ENCODE data around the gene FRAS1.
"Not testable (repeated sequence)": the region's sequence is repeated elsewhere in the genome, so short reads cannot be mapped to it uniquely, and the experiment has no call there.

Gene FRAS1

GRCh38 chr4:78152795-78153194, 95.7 kb downstream of the FRAS1 start:
- H3K27ac Mint-ChIP-seq, result no peak overlapping the region
- no peak for DNase-seq (ENCODE audit: low spot score)
- H3K36me3 Mint-ChIP-seq (ENCODE audit: low read depth), result no peaks in the 10 kb centered on the region
- H3K4me1 Mint-ChIP-seq (ENCODE audit: low read depth), result no peaks in the 10 kb centered on the region
- no peak overlapping the region for H3K4me3 Mint-ChIP-seq
- H3K27me3 Mint-ChIP-seq (ENCODE audit: low read depth), result no peaks in the 10 kb centered on the region
- H3K9me3 Mint-ChIP-seq, result no peaks in the 10 kb centered on the region

GRCh38 chr4:78154972-78155590, 98.0 kb downstream of the FRAS1 start:
- no peak for DNase-seq (ENCODE audit: low spot score)
- H3K9me3 Mint-ChIP-seq, result no peaks in the 10 kb centered on the region
- no peaks in the 10 kb centered on the region for H3K36me3 Mint-ChIP-seq (ENCODE audit: low read depth)

GRCh38 chr4:78155616-78156105, 98.5 kb downstream of the FRAS1 start:
- H3K4me3 Mint-ChIP-seq, result no peak overlapping the region
- no peaks in the 10 kb centered on the region for H3K4me1 Mint-ChIP-seq (ENCODE audit: low read depth)
- no peak for DNase-seq (ENCODE audit: low spot score)
- no peaks in the 10 kb centered on the region for H3K36me3 Mint-ChIP-seq (ENCODE audit: low read depth)
- no peak overlapping the region for H3K27ac Mint-ChIP-seq
- H3K27me3 Mint-ChIP-seq (ENCODE audit: low read depth), result no peaks in the 10 kb centered on the region
- H3K9me3 Mint-ChIP-seq, result no peaks in the 10 kb centered on the region

More at GRCh38 chr4:78154972-78155590, 98.0 kb downstream of the FRAS1 start:
- Mint-ChIP-seq H3K4me3 (no peak overlapping the region), H3K27ac (no peak overlapping the region), H3K4me1 (ENCODE audit: low read depth) (no peaks in the 10 kb centered on the region), H3K27me3 (ENCODE audit: low read depth) (no peaks in the 10 kb centered on the region)

- no peak overlapping the region for H3K4me3 Mint-ChIP-seq
- no peaks in the 10 kb centered on the region for H3K9me3 Mint-ChIP-seq
- no peak for DNase-seq (ENCODE audit: low spot score)
- no peaks in the 10 kb centered on the region for H3K4me1 Mint-ChIP-seq (ENCODE audit: low read depth)
- no peak overlapping the region for H3K27ac Mint-ChIP-seq
- H3K36me3 Mint-ChIP-seq (ENCODE audit: low read depth), result no peaks in the 10 kb centered on the region
- no peaks in the 10 kb centered on the region for H3K27me3 Mint-ChIP-seq (ENCODE audit: low read depth)
Measured at GRCh38 chr4:78156520-78156919, 99.4 kb downstream of the FRAS1 start.

GRCh38 chr4:78162342-78162741, 105.2 kb downstream of the FRAS1 start:
- H3K36me3 Mint-ChIP-seq (ENCODE audit: low read depth), result no peaks in the 10 kb centered on the region
- no peak overlapping the region for H3K4me3 Mint-ChIP-seq
- H3K27ac Mint-ChIP-seq, result no peak overlapping the region
- peaks cover 3% of the 10 kb centered on the region for H3K27me3 Mint-ChIP-seq (ENCODE audit: low read depth)
- DNase-seq (ENCODE audit: low spot score), result no peak
- no peaks in the 10 kb centered on the region for H3K9me3 Mint-ChIP-seq
- H3K4me1 Mint-ChIP-seq (ENCODE audit: low read depth), result no peaks in the 10 kb centered on the region

- no peaks in the 10 kb centered on the region for H3K9me3 Mint-ChIP-seq
- H3K27ac Mint-ChIP-seq, result no peak overlapping the region
- no peak overlapping the region for H3K4me3 Mint-ChIP-seq
- H3K27me3 Mint-ChIP-seq (ENCODE audit: low read depth), result peaks cover 3% of the 10 kb centered on the region
- no peaks in the 10 kb centered on the region for H3K36me3 Mint-ChIP-seq (ENCODE audit: low read depth)
- no peaks in the 10 kb centered on the region for H3K4me1 Mint-ChIP-seq (ENCODE audit: low read depth)
- DNase-seq (ENCODE audit: low spot score), result no peak
Measured at GRCh38 chr4:78162821-78163220, 105.7 kb downstream of the FRAS1 start.

DNA sequence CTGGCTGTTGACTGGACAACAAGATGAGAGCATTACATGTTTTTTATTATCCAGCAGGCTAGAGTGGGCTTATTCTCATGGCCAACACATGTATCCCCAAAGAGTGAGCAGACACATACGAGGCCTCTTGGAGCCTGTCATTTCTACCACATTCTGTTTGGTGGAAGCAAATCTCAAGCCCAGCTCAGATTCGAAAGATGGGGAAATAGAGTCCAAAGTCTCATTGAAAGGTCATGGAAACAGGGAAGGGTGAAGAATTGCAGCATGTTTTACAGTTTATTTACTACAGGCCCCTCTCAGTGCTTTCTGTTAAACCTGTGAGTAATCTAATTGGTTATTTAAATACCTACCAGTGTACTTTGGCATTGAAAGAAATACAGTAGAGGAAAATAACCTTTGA, 108.6 kb downstream of the FRAS1 start:
- Mint-ChIP-seq H3K4me1 (ENCODE audit: low read depth) (no peaks in the 10 kb centered on the region), H3K27ac (no peak overlapping the region), H3K36me3 (ENCODE audit: low read depth) (no peaks in the 10 kb centered on the region), H3K9me3 (no peaks in the 10 kb centered on the region), H3K4me3 (no peak overlapping the region), H3K27me3 (ENCODE audit: low read depth) (peaks cover 3% of the 10 kb centered on the region)
- no peak for DNase-seq (ENCODE audit: low spot score)

GRCh38 chr4:78166622-78167021, 109.5 kb downstream of the FRAS1 start:
- DNase-seq (ENCODE audit: low spot score), result no peak
- no peak overlapping the region for H3K27ac Mint-ChIP-seq

DNA sequence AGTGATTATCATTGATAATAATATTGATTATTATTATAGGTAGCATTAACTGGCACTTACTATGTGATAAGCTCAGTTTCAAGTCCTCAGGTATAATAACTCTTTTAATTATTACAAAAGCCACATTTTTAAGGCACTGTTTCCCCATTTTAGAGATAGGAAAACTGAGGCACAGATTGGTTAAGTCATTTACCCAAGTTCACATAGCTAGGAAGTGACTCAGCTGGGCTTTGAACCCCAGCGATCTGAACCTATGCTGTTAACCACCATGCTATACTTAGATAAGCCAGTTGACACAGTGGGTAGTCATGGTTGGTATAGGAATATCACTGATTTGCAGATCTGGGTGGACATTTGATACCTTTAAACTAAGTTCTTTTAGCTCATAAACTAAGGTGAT, 110.4 kb downstream of the FRAS1 start:
- Mint-ChIP-seq H3K4me3 (no peak overlapping the region), H3K36me3 (ENCODE audit: low read depth) (no peaks in the 10 kb centered on the region), H3K27me3 (ENCODE audit: low read depth) (peaks cover 3% of the 10 kb centered on the region), H3K27ac (no peak overlapping the region), H3K4me1 (ENCODE audit: low read depth) (no peaks in the 10 kb centered on the region), H3K9me3 (no peaks in the 10 kb centered on the region)
- no peak for DNase-seq (ENCODE audit: low spot score)

More at GRCh38 chr4:78166622-78167021, 109.5 kb downstream of the FRAS1 start:
- Mint-ChIP-seq H3K4me3 (no peak overlapping the region), H3K9me3 (no peaks in the 10 kb centered on the region), H3K4me1 (ENCODE audit: low read depth) (no peaks in the 10 kb centered on the region), H3K36me3 (ENCODE audit: low read depth) (no peaks in the 10 kb centered on the region), H3K27me3 (ENCODE audit: low read depth) (peaks cover 3% of the 10 kb centered on the region)

DNA sequence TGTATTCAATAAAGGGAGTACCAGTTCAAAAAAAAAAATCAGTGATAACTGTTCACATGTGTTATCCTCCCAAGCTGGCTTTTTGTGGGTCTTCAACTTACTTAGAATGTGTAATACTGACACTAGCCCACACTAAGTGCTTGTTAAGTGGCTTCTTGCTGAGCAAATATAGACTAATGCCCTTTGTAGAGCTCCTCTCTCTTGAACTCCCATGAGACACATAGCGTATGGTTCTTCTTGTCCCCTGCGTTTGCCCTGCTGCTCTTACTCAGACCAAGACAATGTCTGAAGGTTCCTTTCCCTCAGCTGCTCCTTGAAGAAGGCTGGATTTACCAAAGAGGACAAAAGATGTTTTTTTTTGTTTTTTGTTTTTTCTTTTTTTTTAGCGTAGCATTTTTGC, 110.9 kb downstream of the FRAS1 start:
- no peak overlapping the region for H3K27ac Mint-ChIP-seq
- no peak overlapping the region for H3K4me3 Mint-ChIP-seq
- peaks cover 3% of the 10 kb centered on the region for H3K27me3 Mint-ChIP-seq (ENCODE audit: low read depth)
- no peaks in the 10 kb centered on the region for H3K9me3 Mint-ChIP-seq
- no peaks in the 10 kb centered on the region for H3K4me1 Mint-ChIP-seq (ENCODE audit: low read depth)
- no peak for DNase-seq (ENCODE audit: low spot score)
- H3K36me3 Mint-ChIP-seq (ENCODE audit: low read depth), result no peaks in the 10 kb centered on the region

GRCh38 chr4:78169728-78170127, 112.6 kb downstream of the FRAS1 start:
- no peaks in the 10 kb centered on the region for H3K4me1 Mint-ChIP-seq (ENCODE audit: low read depth)
- no peaks in the 10 kb centered on the region for H3K9me3 Mint-ChIP-seq
- no peak overlapping the region for H3K27ac Mint-ChIP-seq
- no peak overlapping the region for H3K4me3 Mint-ChIP-seq
- DNase-seq (ENCODE audit: low spot score), result no peak
- peaks cover 3% of the 10 kb centered on the region for H3K27me3 Mint-ChIP-seq (ENCODE audit: low read depth)
- no peaks in the 10 kb centered on the region for H3K36me3 Mint-ChIP-seq (ENCODE audit: low read depth)

DNA sequence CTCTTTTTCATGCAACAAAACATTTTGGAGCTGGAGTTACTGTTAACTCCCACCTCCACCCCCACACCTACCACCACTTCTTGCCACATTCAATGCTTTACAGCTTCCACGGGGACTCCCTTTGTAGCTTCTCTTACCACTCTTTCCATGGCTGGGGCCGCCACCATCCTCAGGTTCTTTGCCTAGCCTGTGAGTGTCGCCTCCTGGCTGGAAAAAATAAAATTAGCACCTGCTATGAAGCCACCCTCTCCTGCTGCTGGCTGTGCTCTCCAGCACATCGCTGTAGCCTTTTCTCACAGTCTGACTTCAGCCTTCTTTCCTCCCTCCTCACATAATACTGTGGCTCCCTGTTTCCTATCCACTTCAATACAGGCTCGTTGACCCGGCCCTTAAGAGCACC, 114.4 kb downstream of the FRAS1 start:
- Mint-ChIP-seq H3K9me3 (no peaks in the 10 kb centered on the region), H3K27ac (no peak overlapping the region), H3K4me1 (ENCODE audit: low read depth) (no peaks in the 10 kb centered on the region), H3K4me3 (no peak overlapping the region), H3K36me3 (ENCODE audit: low read depth) (no peaks in the 10 kb centered on the region), H3K27me3 (ENCODE audit: low read depth) (no peaks in the 10 kb centered on the region)
- no peak for DNase-seq (ENCODE audit: low spot score)

GRCh38 chr4:78174891-78175290, 117.8 kb downstream of the FRAS1 start:
- no peak for DNase-seq (ENCODE audit: low spot score)
- H3K9me3 Mint-ChIP-seq, result no peaks in the 10 kb centered on the region
- H3K4me3 Mint-ChIP-seq, result no peak overlapping the region
- H3K27me3 Mint-ChIP-seq (ENCODE audit: low read depth), result no peaks in the 10 kb centered on the region
- no peaks in the 10 kb centered on the region for H3K4me1 Mint-ChIP-seq (ENCODE audit: low read depth)
- H3K36me3 Mint-ChIP-seq (ENCODE audit: low read depth), result no peaks in the 10 kb centered on the region
- no peak overlapping the region for H3K27ac Mint-ChIP-seq

GRCh38 chr4:78179196-78179595, 122.1 kb downstream of the FRAS1 start:
- no peak for DNase-seq (ENCODE audit: low spot score)
- Mint-ChIP-seq H3K36me3 (ENCODE audit: low read depth) (no peaks in the 10 kb centered on the region), H3K4me3 (no peak overlapping the region), H3K4me1 (ENCODE audit: low read depth) (no peaks in the 10 kb centered on the region), H3K27ac (no peak overlapping the region), H3K9me3 (no peaks in the 10 kb centered on the region), H3K27me3 (ENCODE audit: low read depth) (no peaks in the 10 kb centered on the region)

DNA sequence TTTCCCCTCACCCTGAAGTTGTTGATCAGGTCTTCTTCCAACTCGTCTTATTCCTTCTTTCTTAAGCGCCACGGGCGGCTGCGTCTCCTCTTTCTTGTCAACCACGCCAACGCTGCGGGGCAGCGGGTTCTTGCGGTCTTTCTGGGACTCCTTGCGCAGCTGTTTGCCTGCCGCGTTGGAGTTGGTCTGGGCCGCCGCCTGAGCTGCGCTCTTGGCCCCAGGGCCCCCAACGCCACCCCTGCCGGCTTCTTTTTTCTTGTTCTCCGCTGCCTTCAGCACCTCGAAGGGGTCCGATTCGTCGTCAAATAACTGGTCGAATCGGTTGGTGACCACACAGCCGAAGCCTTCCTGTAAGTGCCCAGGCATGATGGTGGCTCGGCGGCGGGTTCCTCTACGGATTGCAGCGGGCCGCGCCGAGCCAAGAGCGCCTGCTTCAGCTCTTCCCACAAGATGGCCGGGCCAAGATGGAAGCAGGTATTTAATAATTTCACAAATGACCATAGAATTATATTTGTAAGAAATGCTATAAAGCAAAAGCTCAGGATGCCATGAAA, 124.6 kb downstream of the FRAS1 start:
- not testable (repeated sequence) for DNase-seq (ENCODE audit: low spot score); H3K4me3 Mint-ChIP-seq; H3K27ac Mint-ChIP-seq; H3K27me3 Mint-ChIP-seq (ENCODE audit: low read depth); H3K9me3 Mint-ChIP-seq; H3K4me1 Mint-ChIP-seq (ENCODE audit: low read depth); H3K36me3 Mint-ChIP-seq (ENCODE audit: low read depth)
